Measurements from ENCODE around the gene HOXA13.

Gene HOXA13

GRCh38 chr7:27157702-27158431 is 42.0 kb downstream of the HOXA13 start:
- DNase-seq = no peak

DNA sequence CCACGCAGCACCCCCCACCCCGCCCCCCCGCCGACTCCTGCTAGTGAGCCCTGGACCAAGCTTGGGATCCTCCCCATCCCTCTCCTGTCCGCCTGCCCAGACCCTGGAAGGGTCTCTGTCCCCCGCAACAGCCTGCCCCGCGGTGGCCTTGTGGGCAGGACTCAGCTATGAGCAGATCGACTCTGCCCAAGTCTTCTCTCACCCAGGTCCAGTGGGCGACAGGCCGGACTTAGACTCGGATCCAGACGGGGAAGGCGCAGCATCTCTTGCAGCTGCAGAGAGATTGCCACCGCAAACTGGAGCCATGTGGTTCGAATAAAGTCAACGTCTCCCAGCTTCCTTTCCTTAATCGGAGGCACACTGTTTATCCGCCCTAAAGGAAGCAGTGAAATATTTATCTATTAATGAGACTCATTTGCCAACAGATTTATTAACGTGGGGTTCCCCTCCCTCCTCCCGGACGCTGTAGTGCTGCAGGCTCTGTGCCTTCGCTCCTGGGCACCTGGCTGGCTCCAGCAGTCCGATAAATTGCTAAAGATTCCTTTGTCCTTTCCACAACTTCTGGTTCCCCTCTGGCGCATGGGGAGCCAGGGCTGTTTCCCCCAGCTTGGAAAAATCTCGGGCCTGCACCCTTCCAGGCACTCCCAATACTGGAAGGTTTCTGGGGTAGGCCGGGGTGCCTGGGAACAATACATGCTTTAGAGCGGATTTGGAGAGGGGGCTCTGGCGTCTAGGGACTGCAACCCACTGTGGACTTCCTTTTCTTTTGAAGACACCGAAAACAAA is 42.8 kb downstream of the HOXA13 start:
- DNase-seq = no peak

- DNase-seq = no peak
These were observed 43.4 kb downstream of the HOXA13 start, which contains the start of gene HOXA7 for GRCh38 chr7:27156508-27156898. TSS of gene HOXA7 (minus strand) at chr7:27156675. CDS start at chr7:27156545, 130 bp downstream.

DNA sequence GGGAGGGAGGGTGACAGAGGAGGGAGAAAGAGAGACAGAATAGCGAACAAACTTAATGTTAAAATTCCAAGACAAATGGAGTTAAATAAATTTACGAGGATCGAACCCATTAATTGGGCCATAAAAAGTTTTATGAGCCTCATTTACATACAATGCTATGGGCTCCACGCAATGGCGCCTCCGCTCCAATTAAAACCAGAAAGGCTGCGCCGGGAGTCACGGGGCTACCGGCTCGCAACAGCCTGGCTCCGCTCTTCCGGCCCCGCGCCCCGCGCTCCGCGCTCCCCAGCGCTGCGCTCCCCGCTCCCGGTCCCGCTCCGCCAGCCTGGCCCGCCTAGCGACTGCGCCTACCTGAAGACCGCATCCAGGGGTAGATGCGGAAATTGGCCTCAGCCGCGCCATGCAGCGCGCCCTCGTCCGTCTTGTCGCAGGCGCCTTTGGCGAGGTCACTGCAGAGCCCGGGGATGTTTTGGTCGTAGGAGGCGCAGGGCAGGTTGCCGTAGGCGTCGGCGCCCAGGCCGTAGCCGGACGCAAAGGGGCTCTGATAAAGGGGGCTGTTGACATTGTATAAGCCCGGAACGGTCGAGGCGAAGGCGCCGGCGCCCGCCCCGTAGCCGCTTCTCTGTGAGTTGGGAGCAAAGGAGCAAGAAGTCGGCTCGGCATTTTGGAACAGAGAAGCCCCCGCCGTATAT is 43.9 kb downstream of the HOXA13 start:
- DNase-seq = no peak

DNA sequence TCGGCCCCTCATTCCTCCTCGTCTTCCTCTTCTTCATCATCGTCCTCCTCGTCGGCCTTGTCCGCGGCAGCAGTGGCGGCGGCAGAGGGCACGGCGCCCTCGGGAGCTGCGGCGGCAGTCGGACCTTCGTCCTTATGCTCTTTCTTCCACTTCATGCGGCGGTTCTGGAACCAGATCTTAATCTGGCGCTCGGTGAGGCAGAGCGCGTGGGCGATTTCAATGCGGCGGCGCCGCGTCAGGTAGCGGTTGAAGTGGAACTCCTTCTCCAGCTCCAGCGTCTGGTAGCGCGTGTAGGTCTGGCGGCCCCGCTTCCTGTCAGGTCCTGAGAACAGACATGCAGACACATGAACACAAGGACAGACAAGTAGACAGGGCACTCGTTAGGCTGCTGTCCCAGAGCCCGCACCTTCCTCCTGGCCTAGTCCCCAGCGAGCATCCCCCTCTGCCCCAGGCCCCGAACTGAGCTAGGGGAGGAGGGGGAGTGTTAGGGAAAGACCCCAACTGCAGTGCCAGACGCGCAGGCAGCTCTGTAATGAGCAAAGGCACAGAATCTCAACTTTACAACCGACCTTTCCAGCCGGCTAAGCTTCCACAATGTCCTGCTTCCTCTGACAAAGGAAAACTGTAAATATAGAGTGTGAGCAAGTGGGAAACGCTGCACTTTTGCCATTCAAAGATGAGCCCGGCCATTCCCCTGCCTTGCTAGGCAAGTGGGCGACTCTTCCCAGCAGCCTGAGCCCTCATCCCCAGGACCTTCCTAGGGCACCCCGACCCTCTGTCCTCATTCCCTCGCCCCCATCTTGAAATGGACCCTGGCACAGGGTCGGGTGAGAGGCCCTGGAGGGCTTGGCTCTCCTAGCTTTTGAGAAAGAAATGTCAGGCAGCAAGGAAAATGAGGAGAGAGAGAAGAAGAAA is 44.7 kb downstream of the HOXA13 start:
- DNase-seq = no peak

- no peak for DNase-seq
These were observed 45.5 kb downstream of the HOXA13 start for GRCh38 chr7:27154369-27154768.

DNA sequence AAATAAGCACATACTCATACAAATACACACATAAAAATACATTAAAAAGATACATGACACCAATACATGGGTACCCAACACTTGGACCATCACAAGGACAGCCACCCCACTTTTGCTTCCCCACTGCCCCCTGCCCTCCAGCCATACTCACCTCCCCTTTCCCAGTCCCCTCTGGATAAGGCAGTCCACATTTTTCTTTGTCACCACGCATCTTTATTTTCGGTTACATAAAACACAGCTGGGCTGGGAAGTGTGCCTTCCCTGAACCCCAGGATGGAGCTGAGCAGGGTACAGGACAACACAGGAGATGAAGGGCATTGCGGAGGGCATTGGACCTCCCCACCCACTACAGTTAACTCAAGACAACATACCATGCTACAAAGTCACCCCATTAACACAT is 46.4 kb downstream of the HOXA13 start:
- no peak for DNase-seq

GRCh38 chr7:27152816-27153442 is 47.0 kb downstream of the HOXA13 start:
- DNase-seq = no peak

DNA sequence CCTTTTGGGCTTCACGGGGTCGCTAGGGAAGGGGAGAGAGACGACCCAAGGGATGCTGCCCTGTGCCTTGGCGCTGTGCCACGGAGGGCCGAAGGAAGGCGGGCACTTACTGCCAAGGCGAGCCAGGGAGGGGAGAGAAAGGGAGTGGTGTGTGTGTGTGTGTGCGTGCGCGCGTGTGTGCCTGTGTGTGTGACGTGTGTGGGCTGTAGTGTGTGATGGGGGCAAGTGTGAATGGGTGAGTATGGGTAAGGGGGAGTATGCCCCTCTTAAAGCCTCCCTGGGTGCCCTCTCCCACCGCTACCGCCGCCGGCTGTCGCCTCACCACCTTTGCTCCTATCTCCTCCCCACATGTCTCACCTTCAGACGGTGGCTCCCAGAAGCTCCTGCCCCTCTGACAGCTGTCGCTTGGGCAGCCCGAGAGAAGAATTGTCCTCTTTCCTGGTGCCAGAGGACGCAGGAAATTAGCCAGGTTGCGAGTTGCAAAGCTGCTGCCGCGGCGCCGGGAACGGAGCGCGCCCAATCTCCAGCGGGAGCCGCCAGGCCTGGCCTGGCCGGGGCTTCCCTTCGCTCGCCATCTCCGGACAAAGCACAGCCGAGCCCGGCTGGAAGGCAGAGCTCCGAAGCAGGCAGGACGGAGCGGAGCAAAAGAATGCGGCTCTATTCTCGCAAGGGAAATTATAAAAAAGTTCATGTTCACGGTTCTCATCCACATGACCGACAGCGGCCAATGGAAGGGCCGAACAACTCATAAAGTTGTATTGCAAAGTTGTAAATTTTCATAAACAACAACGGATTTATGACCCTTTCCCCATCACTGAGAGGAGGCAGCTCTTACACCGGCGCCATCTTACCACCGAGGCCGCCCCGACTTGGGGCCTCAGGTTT is 47.7 kb downstream of the HOXA13 start, which contains the start of gene HOXA3:
HOXA3 (minus strand) TSS at position 653 of the 885 bp plus-strand sequence. CDS start 41,943 bp downstream, outside the sequence.
- DNase-seq = no peak

GRCh38 chr7:27151341-27151930 is 48.5 kb downstream of the HOXA13 start:
- no peak for DNase-seq

GRCh38 chr7:27150568-27151340 is 49.1 kb downstream of the HOXA13 start:
- DNase-seq = peak; percentile 80

- peak; percentile 64 for DNase-seq
These were observed 49.9 kb downstream of the HOXA13 start for GRCh38 chr7:27149842-27150567.

GRCh38 chr7:27148756-27149641 is 50.9 kb downstream of the HOXA13 start:
- peak; percentile 14 for DNase-seq

GRCh38 chr7:27148031-27148755 is 51.7 kb downstream of the HOXA13 start:
- no peak for DNase-seq

DNA sequence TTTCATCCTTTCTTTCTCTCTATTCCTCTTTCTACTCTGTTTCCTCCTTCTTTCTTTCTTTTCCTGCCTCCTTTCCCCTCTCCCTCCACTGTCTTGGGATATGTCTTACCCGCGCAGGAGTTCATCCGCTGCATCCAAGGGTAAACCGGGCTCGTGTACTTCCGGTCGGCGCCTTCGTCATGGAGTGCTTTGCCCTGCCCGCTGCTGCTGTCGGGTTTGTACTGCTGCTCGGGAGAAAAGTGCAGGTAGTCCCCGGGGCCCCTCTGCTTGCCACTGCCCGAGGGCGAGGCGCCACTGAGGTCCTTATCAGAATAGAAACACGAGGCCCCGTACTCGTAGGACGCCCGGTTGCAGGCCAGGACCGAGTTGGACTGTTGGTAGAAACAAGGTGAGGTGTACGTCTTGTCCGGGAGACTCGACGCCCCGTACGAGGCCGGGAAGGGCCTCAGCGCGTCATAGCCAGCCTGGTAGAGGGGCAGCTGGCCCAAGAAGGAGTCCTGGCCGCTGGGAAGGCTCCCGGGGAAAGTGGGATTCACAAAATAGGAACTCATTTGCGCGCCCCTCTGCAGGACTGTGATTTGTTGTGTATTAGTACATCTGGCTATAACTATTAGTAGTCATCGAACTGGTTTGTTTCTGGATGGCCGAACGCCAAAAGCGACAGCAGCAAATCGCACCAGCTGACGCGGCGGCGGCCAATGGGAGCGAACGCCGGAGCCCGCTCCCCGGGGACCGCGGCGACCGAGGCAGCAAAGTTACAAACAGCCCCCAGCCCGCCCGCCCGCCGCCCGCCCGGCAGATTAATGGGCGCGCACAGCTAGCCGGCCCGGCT is 52.5 kb downstream of the HOXA13 start, which contains the start of gene HOXA6:
HOXA6 (minus strand) TSS at position 576 of the 832 bp plus-strand sequence; CDS start at position 551, 25 bp downstream.
- no peak for DNase-seq
